HG02610 (cell line): ENCODE measurements around the gene EIF3I.

Experiments used
- ATAC-seq: cut with Tn5 transposase; IDR thresholded peaks from one replicate; pipeline ENCODE4 v1.9.1; 2021; ENCODE audit warnings: mild to moderate bottlenecking, moderate library complexity; ENCODE audit not compliant: unreplicated experiment

The EIF3I gene

DNA sequence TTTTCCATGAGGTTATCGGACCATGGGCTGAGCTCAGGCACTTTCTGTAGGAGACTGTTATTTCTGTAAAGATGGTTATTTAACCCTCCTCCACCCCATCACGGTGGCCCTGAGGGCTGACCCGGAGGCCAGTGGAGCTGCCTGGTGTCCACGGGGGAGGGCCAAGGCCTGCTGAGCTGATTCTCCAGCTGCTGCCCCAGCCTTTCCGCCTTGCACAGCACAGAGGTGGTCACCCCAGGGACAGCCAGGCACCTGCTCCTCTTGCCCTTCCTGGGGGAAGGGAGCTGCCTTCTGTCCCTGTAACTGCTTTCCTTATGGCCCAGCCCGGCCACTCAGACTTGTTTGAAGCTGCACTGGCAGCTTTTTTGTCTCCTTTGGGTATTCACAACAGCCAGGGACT, 24.4 kb upstream of the EIF3I start:
- ATAC-seq = no peak

DNA sequence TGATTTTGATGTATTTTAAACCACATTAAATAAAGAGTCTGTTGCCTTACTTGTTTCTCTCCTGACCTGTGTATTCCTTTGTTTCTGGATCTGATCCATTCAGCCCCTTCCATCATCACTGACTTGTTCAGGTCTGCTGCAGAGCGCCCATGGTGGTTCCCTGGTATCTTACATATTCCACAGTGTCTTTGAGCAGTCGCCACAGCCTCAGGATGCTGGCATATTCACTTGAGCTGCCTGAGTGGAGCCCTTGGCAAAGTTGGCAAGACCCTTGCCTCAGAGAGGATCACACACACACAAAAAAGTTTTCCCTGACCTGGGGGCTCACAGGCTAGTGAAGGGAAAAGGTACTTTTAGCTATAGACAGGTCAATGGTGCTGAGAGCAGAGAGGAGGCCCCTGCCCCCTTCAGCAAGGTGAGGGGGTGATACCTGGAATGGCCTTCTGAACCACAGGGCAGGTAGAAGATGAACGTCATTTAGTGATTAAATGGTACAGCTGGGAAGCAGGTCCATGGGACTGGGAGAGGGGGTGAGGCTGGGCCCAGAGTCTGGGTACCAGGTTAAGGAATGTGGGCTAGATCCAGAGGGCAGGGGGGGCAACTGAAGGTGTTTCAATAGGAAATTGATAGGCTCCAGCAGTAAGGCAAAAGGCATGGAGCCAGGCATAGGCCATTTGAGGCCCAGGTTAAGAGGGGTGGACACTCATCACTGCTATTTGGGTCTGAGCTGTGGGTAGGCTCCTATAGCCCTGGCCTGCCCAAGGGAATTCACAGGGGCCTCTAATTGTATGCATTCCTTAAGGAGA, 23.8 kb upstream of the EIF3I start:
- ATAC-seq = no peak

DNA sequence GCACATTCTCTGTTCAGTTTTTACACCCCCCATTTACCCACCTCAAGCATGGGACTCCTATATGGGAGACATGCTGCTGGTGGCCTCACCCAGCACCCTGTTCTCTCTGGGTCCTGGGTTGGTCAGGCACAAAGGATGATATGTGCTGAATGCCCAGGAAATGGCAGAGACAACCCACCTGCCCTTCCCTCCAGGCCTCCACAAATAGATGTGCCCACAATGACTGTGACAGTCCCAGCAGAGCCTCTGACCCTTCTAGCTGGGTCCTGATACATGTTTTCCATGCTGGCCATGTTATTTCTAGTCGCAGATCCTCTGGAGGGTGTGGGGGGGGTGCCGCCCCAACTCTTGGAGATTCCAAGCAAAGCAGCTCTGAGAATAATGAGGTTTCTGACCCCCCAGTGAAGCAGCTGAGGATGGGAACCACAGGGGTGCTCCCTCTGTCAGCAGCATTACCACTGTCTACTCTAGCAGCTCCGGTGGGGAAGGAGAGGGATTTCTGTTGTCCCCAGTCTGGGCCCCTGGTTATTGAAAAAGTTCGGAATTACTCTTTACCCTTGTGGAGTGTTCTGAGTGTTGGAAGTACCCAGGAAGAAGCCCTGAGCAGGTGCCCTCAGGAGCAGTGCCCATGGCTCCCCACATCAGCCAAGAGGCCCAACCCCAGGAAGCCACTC, 23.0 kb upstream of the EIF3I start:
- no peak for ATAC-seq

DNA sequence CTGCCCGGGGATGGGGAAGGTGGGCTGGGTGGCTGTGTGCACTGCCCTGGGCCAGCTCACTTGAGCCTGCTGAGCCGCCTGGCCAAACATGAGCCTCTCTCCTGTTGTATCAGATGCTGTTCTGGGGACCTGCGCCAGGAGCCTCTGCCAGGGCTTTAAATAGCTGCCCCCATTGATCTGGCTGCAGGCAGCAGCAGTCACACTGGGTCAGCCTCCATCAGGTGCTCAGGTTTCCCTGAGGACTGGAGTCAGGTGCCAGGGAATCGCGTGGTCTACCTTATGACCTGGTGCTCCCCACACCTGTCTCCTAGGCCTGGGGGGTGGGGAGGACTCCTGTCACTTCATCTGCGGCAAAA, 22.5 kb upstream of the EIF3I start:
- ATAC-seq = no peak

DNA sequence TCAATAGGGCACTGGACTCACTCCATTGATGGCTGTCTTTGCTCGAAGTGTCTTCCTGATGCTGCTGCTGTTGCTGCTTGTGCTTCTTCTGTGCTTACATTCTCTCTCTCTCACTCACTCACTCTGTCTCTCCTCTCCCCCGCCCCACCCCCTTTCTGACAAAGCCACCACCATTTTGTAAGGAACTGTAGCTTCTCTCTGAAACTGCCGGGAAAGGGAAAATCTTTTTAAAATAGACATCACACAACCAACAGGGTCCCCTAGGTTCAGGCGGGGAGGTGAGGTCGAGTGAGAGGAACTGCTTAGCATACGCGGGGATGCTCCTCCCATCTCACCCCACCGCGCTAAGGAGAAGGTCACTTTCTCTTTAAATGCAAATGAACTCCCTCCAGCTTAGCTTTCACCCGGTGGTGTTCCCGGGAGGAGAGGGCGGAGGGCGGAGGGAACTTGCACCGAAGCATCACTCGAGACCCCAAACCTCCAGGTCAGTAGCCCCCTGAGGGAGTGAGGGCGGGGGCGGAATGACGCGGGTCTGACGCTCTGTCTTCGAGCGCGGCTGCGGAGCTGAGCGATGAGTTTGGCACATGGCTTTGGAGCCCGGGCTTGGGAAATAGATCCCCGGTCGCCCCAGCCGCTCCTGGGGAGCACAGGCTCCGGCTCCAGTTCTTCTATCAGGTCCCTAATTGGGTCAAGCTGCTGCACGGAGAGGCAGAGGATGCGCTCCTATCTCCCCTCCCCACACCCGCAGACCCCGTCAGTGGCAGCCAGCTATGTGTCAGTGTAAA, 21.8 kb upstream of the EIF3I start, which contains the start of gene CCDC28B:
Gene CCDC28B (plus strand): TSS at position 370 of the 785 bp plus-strand sequence. CDS start 1,341 bp downstream, outside the sequence.
- no peak for ATAC-seq

DNA sequence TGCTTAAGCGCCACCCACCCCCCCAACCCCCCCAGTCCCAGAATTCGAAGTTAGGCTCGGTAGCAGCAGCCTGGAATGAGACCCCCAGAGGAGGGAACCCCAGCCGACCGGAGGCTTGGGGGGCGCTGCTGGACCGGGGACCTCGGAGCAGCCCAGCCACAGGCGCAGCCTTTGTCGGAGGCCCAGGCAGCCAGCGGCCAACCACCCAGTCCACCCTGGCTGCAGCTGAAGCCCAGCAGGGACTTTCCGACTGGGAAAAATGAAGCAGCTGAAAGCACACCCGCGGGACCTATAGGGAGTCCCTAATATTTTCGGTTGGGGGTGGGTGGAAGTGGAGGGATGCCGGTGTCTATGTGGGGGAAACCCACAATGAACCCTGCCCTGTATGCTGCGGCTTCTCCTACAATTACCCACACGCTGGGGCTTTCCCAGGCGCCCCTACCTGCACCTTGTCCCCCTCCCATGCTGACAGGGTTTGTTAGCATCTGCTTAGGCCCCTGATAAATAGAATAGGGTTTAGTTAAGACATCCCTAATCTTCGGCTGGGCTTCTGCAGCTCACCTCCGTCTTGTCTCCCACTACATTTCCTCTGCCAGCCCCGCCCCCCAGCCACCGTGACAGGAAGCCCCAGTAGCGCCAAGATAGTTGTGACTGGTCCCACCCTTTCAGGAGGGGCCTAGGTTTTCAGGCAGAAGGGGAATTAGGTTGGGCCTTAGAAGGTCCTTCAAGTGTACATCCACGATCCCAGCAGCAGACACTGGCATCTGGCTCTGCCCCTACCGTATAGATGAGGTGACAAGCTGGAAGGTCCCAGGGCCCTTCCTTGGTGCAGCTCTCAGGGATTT, 21.0 kb upstream of the EIF3I start:
- ATAC-seq = peak; percentile 30

DNA sequence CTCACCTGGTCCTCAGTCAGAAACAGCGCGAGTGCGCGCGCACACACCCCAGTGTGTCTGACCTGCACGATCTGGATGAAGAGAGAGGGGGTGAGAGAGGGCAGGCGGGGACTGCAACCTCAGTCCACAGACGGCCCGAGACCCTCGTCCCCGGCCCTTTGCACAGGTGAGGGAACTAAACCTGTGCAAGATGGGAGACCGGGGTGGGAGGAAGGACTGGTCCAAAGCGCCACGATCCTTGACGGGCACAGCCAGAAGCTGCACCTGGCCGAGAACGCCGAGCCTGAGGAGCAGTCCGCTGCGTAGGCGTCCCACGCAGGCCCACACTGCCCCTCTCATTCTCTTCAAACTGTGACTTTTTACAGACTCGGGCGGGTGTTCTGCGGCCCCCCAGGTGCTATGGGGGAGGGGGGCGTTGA, 17.3 kb upstream of the EIF3I start:
- ATAC-seq = no peak

DNA sequence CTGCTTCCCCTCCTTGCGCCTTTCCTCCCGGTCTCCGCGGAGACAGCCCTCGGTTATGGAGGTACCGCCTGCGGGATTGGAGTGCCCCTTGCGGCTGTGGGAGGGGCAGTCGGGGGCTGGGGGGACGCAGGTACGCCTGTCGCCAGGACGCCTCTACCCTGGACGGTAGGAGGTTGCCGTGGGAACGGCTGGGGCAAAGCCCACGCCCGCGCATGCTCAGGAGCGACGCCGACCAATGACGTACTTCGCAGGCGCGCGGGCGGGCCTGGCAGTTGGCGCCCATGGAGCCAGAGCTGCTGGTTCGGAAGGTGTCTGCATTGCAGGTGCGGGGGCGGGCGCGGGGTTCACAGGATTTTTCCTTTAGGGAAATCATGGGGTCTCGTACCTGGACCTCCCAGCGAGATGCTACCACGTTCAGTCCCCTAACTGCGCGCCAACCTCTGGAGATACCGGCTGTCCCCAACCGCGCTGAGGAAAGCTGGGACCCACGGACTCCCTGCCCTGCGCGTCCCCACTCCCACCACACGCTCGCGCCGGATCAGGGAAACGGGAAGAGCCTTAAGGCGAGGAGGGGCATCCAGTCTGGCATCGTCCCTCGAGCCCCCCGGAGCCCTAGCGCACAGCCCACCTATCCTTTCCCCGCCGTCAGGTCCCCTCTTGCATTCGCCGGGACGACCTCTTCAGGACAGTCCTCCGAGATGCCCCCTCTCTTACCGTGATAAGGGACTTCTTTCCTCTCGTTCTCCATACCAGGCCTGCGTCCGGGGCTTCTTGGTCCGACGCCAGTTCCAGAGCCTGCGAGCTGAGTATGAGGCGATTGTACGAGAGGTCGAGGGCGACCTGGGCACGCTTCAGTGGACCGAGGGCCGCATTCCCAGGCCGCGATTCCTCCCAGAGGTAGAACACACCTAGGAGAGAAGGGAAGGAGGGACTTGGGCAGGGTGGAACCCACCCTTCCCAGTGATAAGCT, 16.5 kb upstream of the EIF3I start, which contains the start of gene IQCC:
Gene IQCC (plus strand): TSS at position 271 of the 970 bp plus-strand sequence. CDS start 11 bp downstream, at position 282.
- ATAC-seq = peak; percentile 38

DNA sequence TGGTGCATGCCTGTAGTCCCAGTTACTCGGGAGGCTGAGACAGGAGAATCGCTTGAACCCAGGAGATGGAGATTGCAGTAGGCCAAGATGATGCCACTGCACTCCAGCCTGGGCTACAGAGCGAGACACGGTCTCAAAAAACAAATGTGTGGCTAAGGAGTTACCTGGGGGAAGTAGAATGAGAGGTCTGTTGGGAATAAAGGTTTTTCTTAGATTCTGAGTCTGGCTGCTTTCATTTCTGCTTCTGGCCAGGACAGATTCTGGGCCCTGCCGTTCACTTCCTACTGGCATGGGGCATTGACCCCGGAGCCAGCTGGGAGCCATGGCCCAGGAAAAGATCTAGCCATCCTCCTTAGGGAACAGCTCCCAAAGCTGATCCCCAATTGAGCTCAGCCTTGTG, 13.7 kb upstream of the EIF3I start:
- ATAC-seq = no peak

DNA sequence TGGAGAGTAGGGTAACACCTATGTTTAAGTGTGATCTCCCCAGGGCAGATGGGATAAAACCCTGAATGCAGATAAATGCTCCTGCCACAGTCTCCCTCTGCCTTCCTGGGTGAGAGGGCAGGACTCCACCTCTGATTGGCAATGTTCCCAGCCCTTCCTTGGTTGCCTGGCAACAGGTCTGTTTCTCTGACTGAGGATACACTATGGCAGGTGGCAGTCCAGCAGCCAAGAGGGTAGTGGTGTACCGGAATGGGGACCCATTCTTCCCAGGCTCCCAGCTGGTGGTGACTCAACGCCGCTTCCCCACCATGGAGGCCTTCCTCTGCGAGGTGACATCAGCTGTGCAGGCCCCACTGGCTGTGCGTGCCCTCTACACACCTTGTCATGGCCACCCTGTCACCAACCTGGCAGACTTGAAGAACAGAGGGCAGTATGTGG, 13.3 kb upstream of the EIF3I start, which contains the start of gene DCDC2B:
Gene DCDC2B (plus strand): TSS at position 199 of the 438 bp plus-strand sequence. CDS start 5 bp downstream, at position 204.
- no peak for ATAC-seq

DNA sequence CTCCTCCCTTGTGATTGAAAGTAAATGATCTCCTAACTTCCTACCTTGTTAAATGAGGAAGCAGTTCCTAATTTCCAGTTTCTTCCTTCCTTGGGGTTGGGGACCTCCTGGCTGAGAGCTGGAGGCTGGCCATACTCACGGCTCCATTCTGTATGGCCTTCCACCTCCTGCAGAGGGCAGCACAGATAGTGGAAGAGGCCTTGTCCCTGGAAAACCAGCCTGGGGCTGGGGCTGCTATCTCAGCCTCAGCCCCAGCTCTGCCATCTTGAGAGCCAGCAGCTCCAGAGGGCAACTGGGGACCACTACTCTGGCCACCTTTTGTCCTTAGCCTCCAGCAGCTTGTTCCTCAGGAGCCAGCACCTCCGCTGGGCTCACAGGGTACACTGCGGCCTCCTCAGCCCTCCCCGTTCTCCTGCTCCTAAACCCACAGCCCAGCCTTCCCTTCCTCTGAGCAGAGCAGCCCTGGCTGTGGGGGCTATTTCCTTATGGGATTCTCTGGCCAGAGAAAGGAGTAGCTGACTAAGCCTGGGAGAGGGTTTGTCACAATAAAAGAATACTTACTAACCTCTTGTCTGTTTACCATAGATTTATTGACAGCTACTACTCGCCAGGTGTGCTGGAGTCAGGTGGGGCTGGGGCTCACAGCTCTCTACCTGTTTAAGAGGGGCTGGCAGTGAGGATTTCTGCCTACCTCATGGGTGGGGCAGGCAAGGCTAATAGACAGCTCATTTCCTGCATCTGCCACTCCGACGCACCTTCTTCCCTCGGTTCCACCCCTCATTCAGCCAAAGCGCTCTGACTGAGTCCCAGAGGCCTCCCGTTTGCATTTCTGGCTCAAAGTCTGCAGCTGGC, 6.4 kb upstream of the EIF3I start:
- ATAC-seq = no peak

DNA sequence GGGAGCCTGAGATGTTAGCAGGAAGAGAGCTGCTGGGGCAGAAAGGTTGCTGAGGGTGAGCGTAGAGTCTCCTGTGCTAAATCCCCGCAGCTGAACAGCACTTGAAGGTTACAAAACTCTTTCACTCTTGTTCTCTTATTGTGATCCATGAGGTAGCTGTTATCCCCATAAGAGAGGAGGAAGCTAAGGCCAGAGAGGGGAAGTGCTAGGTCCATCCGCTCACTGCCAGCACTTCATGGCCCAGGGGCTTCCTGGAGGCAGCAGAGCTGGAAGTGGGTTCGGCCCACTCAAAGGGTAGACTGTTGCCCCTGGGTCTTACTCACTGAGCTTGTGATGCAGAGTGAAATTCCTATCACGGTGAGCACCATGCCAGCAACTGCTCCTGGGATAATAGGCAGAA, 5.6 kb upstream of the EIF3I start:
- ATAC-seq = no peak

DNA sequence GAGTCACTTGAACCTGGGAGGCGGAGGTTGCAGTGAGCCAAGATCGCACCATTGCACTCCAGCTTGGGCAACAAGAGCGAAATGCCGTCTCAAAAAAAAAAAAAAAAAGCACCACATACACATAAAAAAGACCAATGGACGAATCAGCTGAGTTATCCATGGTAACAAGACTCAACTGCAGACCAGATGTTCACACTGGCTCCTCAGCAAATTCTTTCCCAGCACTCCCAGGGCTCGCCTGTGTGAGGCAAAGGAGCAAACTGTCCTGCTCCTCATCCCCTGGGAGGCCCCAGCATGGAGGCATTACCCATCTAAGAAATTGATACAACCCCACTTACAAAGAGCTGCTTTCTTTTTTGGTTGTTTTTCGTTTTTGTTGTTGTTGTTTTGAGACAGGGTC, 3.2 kb upstream of the EIF3I start:
- ATAC-seq = no peak

DNA sequence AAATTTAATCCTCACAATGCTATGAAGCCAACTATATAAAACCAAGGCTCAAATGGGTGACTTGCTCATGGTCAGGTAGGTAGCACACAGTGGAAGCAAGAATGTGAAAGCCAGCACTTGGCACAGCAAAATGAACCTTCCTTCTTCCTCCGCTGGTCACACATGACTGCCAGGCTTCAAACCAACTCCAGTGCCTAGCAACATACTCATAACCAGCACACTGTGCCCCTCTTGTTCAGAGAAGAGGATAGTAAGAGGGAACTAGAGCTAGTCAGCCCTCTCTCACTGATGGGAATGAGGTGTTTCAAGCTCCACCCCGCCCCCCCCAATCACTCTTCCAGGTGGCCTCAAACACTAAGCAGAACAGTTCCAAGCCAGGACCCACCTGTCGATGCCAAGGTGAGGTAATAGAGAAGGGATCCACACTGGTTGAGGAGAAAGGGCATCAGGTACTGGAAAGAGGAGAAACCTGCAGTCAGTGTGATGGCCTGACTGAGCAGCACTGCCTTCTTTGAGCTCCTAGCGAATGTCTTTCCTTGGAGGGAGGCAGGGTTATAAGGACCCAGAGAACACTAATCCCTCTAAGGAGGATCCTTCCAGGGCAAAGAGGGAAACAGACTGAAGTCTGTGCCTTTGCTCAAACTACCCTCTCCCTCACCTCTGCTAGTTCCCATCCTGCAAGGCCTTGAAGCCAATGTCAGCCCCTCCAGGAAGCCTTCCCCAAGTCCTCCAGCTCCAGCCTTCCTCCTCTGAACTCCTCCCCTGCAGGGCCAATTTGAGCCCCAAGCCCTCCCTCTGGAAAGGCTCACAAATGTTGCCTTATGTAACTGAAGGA, 1.2 kb upstream of the EIF3I start:
- no peak for ATAC-seq

DNA sequence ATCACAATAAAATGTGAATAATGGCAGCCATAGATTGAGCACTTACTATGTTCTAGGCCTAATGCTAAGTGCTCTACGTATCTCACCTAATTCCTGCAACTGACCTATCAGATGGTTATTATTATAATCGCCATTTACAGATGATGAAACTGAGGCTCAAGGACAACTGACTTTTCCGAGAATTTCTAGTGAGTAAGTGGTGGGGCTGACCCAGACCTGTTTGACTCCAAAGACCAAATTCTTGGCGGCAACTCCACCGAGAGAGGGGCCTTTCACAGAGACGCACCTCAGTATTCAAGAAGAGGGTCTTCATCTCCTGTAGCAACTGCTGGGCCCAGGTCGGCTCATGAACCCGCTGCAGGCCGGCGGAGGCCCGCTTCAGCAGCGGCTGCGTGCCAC, 627 bp upstream of the EIF3I start:
- ATAC-seq = no peak

DNA sequence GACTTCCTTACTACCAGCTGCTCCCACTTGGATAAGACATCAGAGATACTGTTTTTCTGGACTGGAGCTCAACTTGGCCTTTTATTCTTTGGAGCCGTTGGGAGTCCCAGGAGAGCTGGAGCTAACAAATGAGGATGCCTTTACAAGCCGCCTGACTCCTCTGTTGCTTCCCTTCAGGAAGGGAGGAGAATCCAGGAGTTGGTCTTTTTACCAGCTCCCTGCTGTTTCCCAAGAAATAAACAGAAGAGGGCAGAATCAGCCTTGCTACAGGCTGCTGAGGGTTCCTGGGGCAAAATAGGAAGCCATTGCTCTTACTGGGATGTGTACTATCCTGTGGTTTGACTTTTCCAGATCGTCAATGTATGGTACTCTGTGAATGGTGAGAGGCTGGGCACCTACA, 1.5 kb downstream of the EIF3I start:
- ATAC-seq = no peak

DNA sequence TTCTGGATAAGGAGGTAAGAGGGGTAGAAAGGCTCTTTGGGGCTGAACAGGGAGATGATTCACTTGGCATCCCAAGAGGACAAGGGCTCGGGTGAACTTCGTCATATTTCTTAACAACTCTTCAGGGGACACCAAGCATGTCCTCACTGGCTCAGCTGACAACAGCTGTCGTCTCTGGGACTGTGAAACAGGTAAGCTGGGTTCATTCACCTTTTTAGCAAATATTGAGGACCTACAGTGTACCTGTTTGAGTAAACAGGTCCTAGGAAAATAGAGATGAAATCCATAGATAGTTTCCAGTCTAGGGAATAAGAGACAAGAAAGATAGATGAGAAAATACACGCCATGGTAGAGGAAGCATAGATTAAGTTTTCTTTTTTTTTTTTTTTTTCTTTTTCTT, 2.1 kb downstream of the EIF3I start:
- no peak for ATAC-seq
